Endodermal cell (in vitro differentiated cells): Measurements from ENCODE around the gene PFDN6. TPM values are rescaled to one million over a fixed set of nuclear protein-coding genes. Genes with fewer than 3 reads are reported as not detected.

Experiments
- DNase-seq: peaks from one replicate; pipeline ENCODE4 v3.0.0-alpha.2; 2017
- H3K27ac ChIP-seq: 2 replicates; pipeline ENCODE4 v1.5.1; 2013; ENCODE audit warnings: mild to moderate bottlenecking, low read depth, low read length, moderate library complexity
- H3K27me3 ChIP-seq: 2 replicates; pipeline ENCODE4 v1.6.1; 2013; ENCODE audit warnings: mild to moderate bottlenecking, low read length, moderate library complexity; ENCODE audit not compliant: insufficient read depth, control insufficient read depth, poor library complexity, severe bottlenecking
- H3K36me3 ChIP-seq: 2 replicates; pipeline ENCODE4 v1.7.0; 2013; ENCODE audit warnings: mild to moderate bottlenecking, low read length, moderate library complexity; ENCODE audit not compliant: control insufficient read depth, insufficient read depth
- H3K4me1 ChIP-seq: one replicate; pipeline ENCODE4 v1.7.0; 2013; ENCODE audit warnings: low read length; ENCODE audit not compliant: control insufficient read depth, insufficient read depth
- H3K4me3 ChIP-seq: 2 replicates; pipeline ENCODE4 v1.5.1; 2013; ENCODE audit warnings: mild to moderate bottlenecking, low read length, moderate library complexity
- H3K9ac ChIP-seq: 2 replicates; pipeline ENCODE4 v1.6.1; 2013; ENCODE audit warnings: mild to moderate bottlenecking, low read length, moderate library complexity; ENCODE audit not compliant: poor library complexity, severe bottlenecking; ENCODE audit errors: extremely low read depth
- H3K9me3 ChIP-seq: 2 replicates; pipeline ENCODE4 v1.6.1; 2013; ENCODE audit warnings: mild to moderate bottlenecking, low read length, moderate library complexity; ENCODE audit not compliant: control insufficient read depth
- H3K27ac Mint-ChIP-seq: 2 replicates; pipeline ENCODE4 v1.8.0; 2020; ENCODE audit warnings: mixed read lengths
- H3K27me3 Mint-ChIP-seq: 2 replicates; pipeline ENCODE4 v1.8.0; 2021; ENCODE audit warnings: mild to moderate bottlenecking, mixed read lengths; ENCODE audit not compliant: insufficient read depth
- H3K36me3 Mint-ChIP-seq: 2 replicates; pipeline ENCODE4 v1.8.0; 2020; ENCODE audit warnings: low read depth, mixed read lengths
- H3K4me1 Mint-ChIP-seq: 2 replicates; pipeline ENCODE4 v1.8.0; 2020; ENCODE audit warnings: mixed read lengths
- H3K4me3 Mint-ChIP-seq: 2 replicates; pipeline ENCODE4 v1.8.0; 2020; ENCODE audit warnings: mild to moderate bottlenecking, moderate library complexity, mixed read lengths
- H3K9me3 Mint-ChIP-seq: 2 replicates; pipeline ENCODE4 v1.8.0; 2020; ENCODE audit warnings: mild to moderate bottlenecking, mixed read lengths
- CTCF ChIP-seq: fragments of 200-600 bp; sonication (generic); conservative IDR thresholded peaks from 2 replicates; pipeline ENCODE4 v1.5.0; 2021; ENCODE audit warnings: antibody characterized with exemption, mild to moderate bottlenecking
- WGBS, 2 experiments: methylation state at CpG; one replicate each; pipeline versions ENCODE4 v1.1.5 to v1.1.7; 2013; ENCODE audit warnings: missing lambda C conversion rate in 2 of 2, mixed read lengths in 1 of 2; ENCODE audit not compliant: insufficient coverage in 1 of 2, insufficient read length in 1 of 2; 5-methylcytosine and 5-hydroxymethylcytosine counted together
- total RNA-seq, 2 donors: library from RNA; stranded (reverse); fragmentation: NEBNext Ultra II Directional in 1 of 2; extraction: Animal tissue kit (Norgen Biotek cat#: 25700) in 1 of 2; gene quantifications; 2 replicates in 1 of 2; 3 replicates in 1 of 2; pipeline ENCODE4 v1.2.1, GENCODE V29; 2021

PFDN6 gene
- total RNA-seq, 2 donors from 2014 or later = 69.9 to 86.4 TPM

DNA sequence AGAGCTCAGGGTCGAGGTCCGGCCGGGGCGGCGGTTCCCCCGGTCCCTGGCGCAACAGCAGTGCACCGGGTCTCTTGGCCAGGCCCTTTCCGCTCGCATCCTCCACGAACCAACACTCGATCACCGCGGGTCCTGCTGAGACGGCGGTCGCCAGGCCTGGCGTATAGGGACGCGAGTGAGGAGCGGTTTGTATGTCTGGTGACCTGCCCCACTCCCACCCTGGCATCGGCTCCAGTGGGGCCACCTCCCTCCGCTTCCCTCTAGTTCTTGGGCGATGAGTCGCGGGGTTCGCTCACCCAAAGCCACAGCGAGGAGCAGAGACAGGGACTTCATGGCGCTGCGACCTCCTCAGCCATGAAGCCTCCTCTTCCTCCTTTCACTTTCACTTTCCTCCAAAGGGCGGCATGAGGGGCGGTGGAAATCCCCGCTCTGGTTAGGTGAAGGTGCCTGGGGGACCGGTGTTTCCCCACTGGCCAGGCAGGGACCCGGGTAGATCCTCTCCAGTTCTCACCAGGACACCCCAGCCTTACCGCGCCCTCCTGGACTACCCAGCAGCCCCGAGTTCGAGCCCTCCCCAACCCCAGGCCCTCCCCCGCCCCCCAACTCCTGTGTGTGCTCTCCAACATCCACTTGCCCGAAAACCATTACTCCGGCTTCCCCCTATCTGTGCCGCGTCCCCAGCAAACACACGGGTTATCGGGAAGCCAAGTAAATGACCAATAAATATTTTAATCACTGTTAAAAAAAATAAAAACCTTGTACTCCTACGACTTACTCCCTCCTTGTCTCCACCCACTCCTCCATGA is 24.5 kb downstream of the PFDN6 start, which contains the start of gene TAPBP:
TAPBP (minus strand) TSS at position 370 of the 806 bp plus-strand sequence; CDS start at position 333, 37 bp downstream.
- peak; percentile 82 for DNase-seq
- H3K27me3 Mint-ChIP-seq = peaks cover 13% of the 10 kb centered on the region
- H3K27ac ChIP-seq = no peak within 1 kb of the TSS

DNA sequence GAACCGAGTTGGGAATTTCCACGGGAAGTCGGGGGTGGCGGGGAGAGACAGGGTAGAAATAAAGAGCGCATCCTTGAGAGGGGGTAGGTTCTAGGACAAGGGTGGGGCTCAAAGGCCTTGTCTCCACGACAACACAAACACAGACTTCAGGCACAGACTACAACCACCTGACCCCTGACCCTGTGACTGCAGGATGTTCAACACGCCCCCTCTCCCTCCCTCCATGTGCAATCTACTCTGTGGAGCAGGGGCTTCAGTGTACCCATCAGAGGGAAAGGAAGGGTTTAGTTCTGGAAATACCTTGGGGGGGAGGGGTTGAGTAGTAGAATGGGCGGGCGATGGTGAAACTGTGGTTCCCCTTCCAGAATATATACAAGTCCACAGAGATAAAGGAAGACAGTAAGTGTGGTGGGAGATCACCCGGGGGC is 25.1 kb downstream of the PFDN6 start:
- no peaks in the 10 kb centered on the region for H3K9me3 Mint-ChIP-seq
- H3K9ac ChIP-seq = no peak overlapping the region
- peak overlapping the region; percentile 74 for H3K4me3 Mint-ChIP-seq
- no peak overlapping the region for H3K4me3 ChIP-seq
- 48 to 50% methylated on average over 2 to 6 of the region's 10 CpGs for WGBS, 2 experiments
- H3K27me3 ChIP-seq = peaks cover 20% of the 10 kb centered on the region
- peaks cover 38% of the 10 kb centered on the region for H3K4me1 Mint-ChIP-seq
- peaks cover 17% of the 10 kb centered on the region for H3K36me3 Mint-ChIP-seq
- H3K27me3 Mint-ChIP-seq = peaks cover 13% of the 10 kb centered on the region
- peaks cover 11% of the 10 kb centered on the region for H3K36me3 ChIP-seq
- peaks cover 4% of the 10 kb centered on the region for H3K4me1 ChIP-seq
- DNase-seq = peak; percentile 73
- peak overlapping the region; percentile 16 for H3K27ac Mint-ChIP-seq
- TF ChIP-seq CTCF = no peak
- no peak overlapping the region for H3K27ac ChIP-seq
- no peaks in the 10 kb centered on the region for H3K9me3 ChIP-seq

More for the DNA sequence above, 24.5 kb downstream of the PFDN6 start, which contains the start of gene TAPBP:
- H3K4me1 ChIP-seq = peaks cover 4% of the 10 kb centered on the region
- H3K36me3 ChIP-seq = peaks cover 5% of the 10 kb centered on the region
- no peaks in the 10 kb centered on the region for H3K9me3 ChIP-seq
- peak within 1 kb of the TSS; percentile 85 for H3K27ac Mint-ChIP-seq
- H3K4me1 Mint-ChIP-seq = peaks cover 32% of the 10 kb centered on the region
- H3K27me3 ChIP-seq = peaks cover 20% of the 10 kb centered on the region
- no peaks in the 10 kb centered on the region for H3K9me3 Mint-ChIP-seq
- H3K36me3 Mint-ChIP-seq = peaks cover 11% of the 10 kb centered on the region
- peak within 1 kb of the TSS; percentile 75 for H3K4me3 ChIP-seq
- peak within 1 kb of the TSS; percentile 31 for H3K9ac ChIP-seq
- H3K4me3 Mint-ChIP-seq = peak within 1 kb of the TSS; percentile 74
- WGBS, 2 experiments = 0 to 7% methylated on average over 11 to 47 of the region's 47 CpGs
- TF ChIP-seq CTCF = no peak

DNA sequence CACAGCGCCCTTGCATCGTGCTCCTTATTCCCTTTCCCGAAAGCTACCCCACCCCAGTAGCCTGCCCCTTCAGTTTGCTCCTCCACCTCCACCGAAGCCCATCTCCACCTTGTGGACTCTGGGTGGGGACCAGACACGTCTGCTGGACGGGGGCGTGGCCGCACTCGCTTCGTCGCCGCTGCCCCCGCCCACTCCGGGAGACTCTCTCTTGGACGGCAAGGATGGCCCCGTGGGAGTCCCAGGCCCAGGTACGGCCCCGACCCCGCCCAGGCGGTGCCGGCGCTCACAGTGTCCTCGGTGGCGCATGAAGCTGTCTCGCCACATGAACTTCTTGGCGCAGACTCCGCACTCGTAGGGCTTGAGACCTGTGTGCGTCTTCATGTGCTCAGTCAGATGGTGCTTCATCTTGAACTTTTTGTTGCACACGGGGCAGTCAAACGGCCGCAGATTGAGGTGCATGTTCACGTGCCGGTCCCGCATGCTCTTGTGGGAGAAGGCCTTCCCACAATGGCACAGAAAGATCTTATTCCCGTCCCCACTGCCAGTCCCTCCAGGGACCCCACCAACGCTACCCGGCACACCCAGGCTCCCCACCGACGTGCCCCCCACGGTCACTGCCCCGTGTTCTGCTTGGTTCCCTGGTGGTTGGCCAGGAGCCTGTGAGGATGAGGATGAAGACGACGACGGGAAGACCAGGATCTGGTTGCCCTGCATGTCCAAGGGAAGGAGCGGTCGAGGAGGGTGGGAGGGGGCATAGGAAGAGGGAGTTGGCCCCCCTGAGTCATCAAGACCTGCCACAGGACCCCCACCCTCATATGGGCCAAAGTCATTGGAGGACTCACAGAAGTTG is 25.8 kb downstream of the PFDN6 start:
- H3K4me3 ChIP-seq = no peak overlapping the region
- H3K27ac ChIP-seq = no peak overlapping the region
- peaks cover 20% of the 10 kb centered on the region for H3K27me3 ChIP-seq
- H3K36me3 ChIP-seq = peaks cover 18% of the 10 kb centered on the region
- H3K9ac ChIP-seq = no peak overlapping the region
- peaks cover 38% of the 10 kb centered on the region for H3K4me1 Mint-ChIP-seq
- peak overlapping the region; percentile 74 for H3K4me3 Mint-ChIP-seq
- H3K36me3 Mint-ChIP-seq = peaks cover 23% of the 10 kb centered on the region
- no peaks in the 10 kb centered on the region for H3K9me3 ChIP-seq
- WGBS, 2 experiments = 87 to 93% methylated on average over 37 to 47 of the region's 47 CpGs
- DNase-seq = peak; percentile 79
- H3K27ac Mint-ChIP-seq = peak overlapping the region; percentile 16
- H3K9me3 Mint-ChIP-seq = no peaks in the 10 kb centered on the region
- peaks cover 13% of the 10 kb centered on the region for H3K27me3 Mint-ChIP-seq
- TF ChIP-seq CTCF = no peak
- peaks cover 4% of the 10 kb centered on the region for H3K4me1 ChIP-seq
